Measurements from ENCODE around the gene HNF4A. TPM values are rescaled to one million over a fixed set of nuclear protein-coding genes. Genes with fewer than 3 reads are reported as not detected.

HNF4A gene
- total RNA-seq, 4 donors from 2014 or later = not detected

DNA sequence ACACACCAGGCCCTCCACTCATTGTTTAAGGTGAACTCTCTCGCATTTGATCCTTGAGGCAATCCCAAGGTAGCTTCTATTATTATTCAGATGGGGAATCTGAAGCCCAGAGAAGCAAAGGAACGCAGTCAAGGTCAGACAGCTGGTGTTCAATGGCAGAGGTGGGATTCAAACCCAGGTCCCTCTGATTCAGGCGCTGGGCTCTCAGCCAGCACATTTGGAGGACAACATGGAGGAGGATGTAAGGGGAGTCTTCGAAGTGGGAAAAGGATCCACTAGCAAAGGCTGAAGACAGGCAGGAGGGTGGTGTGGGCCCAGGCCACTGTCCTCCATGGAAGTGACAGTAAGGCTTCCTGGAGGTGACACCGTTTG lies 106.3 kb downstream of the HNF4A start:
- TF ChIP-seq, protein P1, sequence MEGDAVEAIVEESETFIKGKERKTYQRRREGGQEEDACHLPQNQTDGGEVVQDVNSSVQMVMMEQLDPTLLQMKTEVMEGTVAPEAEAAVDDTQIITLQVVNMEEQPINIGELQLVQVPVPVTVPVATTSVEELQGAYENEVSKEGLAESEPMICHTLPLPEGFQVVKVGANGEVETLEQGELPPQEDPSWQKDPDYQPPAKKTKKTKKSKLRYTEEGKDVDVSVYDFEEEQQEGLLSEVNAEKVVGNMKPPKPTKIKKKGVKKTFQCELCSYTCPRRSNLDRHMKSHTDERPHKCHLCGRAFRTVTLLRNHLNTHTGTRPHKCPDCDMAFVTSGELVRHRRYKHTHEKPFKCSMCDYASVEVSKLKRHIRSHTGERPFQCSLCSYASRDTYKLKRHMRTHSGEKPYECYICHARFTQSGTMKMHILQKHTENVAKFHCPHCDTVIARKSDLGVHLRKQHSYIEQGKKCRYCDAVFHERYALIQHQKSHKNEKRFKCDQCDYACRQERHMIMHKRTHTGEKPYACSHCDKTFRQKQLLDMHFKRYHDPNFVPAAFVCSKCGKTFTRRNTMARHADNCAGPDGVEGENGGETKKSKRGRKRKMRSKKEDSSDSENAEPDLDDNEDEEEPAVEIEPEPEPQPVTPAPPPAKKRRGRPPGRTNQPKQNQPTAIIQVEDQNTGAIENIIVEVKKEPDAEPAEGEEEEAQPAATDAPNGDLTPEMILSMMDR (IDR thresholded peaks at IDR 0.05; ENCODE audit: low read depth) = no peak

DNA sequence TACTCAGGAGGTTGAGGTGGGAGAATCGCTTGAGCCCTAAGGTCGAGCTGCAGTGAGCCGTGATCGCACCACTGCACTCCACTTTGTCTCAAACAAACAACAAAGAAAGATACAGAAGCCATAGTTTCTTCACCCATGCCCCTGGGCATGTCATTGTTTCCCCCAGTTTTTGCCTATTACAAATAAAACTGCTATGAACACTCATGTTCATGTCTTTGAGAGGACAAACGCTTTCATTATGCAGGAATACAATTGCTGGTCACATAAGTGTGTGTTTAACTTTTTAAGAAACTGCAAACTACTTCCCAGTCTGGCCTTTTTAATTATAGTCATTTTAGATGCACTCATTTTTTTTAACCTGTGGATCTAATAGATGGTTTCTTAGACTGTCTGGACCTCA lies 108.0 kb downstream of the HNF4A start:
- TF ChIP-seq, protein P1 (IDR thresholded peaks at IDR 0.05; ENCODE audit: low read depth) = no peak

DNA sequence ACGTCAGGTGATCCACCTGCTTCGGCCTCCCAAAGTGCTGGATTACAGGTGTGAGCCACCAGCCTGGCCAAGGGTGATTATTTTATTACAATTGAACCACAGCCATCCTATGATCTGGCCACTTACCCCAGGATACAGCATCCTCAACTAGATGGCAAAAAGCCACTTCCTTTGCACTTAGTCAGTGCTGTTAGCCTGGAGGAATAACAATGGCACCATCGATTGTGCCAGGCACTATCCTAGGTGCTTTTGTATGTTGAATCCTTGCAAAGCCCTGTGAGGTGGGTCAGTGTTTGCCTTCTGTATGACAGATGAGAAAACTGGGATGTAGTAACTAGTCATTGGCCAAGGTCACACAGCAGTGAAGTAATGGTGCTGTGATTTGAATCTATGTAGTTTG lies 109.0 kb downstream of the HNF4A start:
- TF ChIP-seq, protein P1 (IDR thresholded peaks at IDR 0.05; ENCODE audit: low read depth) = no peak

DNA sequence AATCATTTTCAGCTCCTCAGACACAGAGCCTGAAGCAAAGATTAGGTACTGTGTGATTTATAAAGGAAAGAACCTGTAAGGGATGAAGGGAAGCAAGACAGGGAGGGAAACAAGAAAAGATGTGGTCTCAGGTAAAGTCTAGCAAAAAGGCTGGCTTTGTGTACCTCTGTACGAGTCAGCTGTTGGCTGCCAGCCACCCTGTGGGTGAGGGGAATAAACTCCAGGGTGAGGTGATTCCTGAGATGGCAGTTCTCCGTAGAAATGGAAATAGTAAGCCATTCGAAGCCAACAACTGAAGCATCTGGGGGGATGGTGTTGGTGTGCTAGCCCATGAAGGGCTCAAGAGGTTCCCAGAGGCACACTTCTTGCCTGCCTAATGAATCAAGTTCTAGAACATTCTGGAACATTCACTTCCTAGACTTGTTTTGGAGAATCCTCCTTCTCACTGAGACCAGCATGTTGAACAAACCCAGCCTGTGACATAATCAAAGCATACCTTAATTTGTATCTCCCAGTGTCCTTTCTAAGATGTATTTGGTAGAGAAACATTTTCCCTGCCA lies 109.6 kb downstream of the HNF4A start:
- TF ChIP-seq, protein P1 (IDR thresholded peaks at IDR 0.05; ENCODE audit: low read depth) = no peak

DNA sequence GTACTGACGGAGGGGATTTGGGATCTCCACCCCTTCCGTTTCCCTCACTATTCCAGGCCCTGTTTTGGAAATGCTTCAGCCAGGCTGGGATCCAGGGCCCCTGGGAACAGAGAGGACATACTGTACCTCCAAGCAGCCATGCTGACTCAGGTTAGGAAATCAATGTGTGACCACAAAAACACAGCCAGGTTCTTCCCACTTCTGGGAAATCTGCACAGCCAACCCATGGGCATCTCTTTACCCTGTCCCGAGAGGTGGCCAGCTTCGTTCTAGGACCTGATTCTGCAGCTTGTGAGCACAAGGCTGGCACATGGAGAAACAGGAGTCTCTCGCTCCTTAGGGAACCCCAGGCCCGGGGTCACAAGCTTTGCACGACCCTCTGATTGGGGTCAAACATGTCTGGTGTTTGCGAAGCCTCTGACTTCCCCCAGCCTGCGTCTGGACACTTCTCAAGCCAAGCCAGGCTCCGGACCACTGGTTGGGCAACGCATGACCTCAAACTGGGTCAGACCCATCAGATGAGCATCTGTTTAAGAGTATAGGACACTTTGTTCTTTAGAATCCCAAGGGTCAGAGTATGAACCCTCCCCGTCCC lies 111.9 kb downstream of the HNF4A start:
- TF ChIP-seq, protein P1 (IDR thresholded peaks at IDR 0.05; ENCODE audit: low read depth) = no peak

DNA sequence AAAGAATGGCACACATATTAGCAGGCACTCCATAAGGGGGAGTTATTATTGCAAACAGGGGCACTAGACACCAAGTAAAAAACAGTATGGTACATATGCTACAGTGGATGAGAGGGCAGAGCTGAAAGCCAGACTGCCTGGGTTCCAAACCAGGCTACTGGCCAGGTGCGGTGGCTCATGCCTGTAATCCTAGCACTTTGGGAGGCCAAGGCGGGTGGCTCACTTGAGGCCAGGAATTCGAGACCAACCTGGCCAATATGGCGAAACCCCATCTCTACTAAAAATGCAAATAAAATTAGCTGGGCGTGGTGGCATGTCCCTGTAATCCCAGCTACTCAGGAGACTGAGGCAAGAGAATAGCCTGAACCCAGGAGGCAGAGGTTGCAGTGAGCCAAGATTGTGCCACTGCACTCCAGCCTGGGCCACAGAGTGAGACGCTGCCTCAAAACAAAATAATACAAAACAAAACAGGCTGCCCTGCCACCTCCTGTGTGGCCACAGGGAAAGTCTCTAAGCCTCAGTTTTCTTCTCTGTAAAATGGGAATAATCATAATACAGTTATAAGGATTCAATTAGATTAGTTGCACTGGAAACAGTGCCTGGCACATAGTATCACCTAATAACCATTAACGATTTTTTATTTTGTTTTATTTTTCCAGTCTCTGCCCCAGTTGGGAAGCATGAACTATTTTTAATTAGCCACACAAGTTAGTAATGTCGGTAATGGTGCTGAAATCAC lies 112.7 kb downstream of the HNF4A start:
- TF ChIP-seq, protein P1 (IDR thresholded peaks at IDR 0.05; ENCODE audit: low read depth) = no peak

DNA sequence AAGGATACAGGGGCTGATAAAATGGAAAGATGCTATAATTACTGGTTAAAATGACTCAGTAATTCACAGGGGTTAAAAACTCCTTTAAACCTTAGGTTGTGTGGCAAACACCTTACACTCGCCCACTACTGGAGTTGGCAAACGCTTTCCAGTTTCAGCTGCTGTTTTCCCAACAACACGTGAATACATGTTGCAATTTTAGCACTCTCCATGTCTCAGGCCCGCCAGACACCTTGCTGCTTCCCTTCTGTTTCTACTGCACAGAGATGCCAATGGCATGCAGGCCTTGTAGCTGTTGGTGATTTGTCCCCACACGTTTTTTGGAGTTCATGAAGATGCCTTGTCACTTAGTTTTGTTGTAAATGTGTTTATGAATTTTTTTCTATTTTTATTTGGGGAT lies 114.8 kb downstream of the HNF4A start:
- TF ChIP-seq, protein P1 (IDR thresholded peaks at IDR 0.05; ENCODE audit: low read depth) = no peak

Measured in subcutaneous adipose tissue (tissue), 4 donors.